Fibroblast of mammary gland (primary cell): ENCODE results near the gene ARHGEF16.

Source experiments
- DNase-seq: peaks from one replicate; pipeline ENCODE4 v3.0.0-alpha.2; 2010; ENCODE audit warnings: low read depth
- H3K4me3 ChIP-seq: 2 replicates; pipeline ENCODE4 v1.5.1; 2011; ENCODE audit warnings: low read depth, mild to moderate bottlenecking, low read length, moderate library complexity; ENCODE audit not compliant: control insufficient read depth
- TF ChIP-seq, protein P1 (sequence below): conservative IDR thresholded peaks from 2 replicates; pipeline ENCODE4 v1.5.1; 2011; ENCODE audit warnings: low read depth, low read length, inconsistent platforms; ENCODE audit not compliant: control insufficient read depth, insufficient read depth

Gene ARHGEF16

DNA sequence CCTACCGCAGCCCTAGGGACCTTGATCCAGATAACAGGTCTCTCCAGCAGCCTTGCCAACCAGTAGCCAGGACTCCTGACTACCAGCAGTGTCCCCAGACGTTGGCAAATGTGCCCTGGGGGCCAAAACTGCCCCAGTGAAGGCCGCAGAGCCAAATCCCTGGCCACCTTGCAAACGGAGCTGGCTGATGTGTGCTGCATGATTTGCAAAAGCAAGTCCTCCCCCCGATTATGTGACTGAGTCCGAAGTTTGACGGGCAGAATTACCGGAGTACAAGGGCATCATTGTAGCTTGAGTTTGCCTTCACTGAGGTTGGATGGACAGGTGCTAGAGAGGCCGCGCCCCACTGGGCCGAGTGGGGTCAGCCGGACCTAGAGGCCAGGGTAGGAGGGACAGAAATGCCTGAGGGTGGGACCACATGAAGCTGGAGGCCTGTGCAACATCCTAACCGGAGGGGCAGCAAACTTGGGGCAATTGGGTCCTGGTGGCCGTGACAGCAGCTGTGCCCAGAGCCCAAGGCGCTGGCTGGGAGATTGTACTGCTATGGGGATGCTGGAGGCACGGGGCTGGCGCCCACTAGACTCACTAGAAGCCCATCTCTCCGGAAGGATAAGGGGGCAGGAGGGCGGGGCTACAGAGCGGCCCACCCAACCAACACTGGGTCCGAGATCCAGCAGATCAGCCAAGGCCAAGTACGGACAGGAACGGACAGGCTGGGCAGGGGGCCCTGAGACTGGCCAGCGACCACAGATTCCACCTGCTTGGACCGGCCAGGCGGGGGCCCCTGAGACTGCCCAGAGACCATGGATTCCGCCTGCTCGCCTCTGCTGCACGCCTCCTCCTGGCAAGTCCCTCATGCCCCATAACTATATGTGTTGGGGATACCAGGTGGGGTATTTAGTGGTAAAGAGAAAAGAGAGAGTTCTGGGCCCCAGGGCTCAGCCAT lies 2.8 kb downstream of the ARHGEF16 start:
- TF ChIP-seq, protein P1, sequence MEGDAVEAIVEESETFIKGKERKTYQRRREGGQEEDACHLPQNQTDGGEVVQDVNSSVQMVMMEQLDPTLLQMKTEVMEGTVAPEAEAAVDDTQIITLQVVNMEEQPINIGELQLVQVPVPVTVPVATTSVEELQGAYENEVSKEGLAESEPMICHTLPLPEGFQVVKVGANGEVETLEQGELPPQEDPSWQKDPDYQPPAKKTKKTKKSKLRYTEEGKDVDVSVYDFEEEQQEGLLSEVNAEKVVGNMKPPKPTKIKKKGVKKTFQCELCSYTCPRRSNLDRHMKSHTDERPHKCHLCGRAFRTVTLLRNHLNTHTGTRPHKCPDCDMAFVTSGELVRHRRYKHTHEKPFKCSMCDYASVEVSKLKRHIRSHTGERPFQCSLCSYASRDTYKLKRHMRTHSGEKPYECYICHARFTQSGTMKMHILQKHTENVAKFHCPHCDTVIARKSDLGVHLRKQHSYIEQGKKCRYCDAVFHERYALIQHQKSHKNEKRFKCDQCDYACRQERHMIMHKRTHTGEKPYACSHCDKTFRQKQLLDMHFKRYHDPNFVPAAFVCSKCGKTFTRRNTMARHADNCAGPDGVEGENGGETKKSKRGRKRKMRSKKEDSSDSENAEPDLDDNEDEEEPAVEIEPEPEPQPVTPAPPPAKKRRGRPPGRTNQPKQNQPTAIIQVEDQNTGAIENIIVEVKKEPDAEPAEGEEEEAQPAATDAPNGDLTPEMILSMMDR: no peak
- no peak for DNase-seq
- no peak overlapping the region for H3K4me3 ChIP-seq

DNA sequence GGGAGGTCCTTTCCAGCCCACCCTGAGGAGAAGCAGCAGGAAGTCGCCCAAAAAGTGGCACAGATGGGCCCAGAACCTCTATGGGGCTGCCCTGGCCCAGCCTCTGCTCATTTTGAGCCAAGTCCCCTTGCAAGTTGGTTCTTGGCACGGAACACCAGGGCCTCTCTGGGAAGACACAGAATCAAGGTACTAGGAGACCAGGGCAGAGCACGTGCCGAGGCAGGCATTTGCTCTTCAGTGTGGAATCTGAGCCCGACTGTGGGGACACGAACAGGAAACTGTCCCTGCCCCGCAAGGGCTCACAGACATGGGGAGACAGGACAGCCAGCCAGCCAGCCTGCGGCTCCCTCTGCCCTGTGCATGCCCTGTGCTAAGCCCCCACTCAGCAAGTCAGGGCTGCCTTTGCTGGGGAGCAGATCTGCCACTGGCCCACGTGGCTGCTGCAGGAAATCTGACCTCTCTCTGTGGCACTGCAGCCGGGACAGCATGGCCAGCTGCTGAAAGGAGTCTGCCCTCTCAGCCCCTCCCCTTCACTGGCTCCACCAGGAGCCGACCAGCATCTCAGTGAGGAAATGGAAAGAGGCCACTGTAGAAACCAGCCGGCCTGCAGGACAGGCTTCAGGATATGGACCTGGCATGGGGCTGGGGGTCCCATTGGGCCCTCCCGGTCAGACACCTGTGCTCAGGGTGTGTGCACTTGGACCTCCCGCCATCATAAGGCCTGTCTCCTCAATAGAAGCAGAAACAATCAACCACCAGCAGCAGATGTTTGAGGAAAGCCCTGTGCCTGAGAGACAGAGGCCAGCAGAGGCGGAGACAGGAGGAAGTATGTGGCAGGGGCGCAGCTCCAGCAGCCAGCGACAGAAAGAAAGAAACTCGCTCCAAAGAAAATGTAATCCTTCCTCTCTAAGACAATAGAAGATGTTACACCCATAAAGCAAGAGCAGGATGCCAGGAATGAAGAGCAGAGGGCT lies 3.7 kb downstream of the ARHGEF16 start:
- TF ChIP-seq, protein P1: no peak
- no peak overlapping the region for H3K4me3 ChIP-seq
- DNase-seq: no peak

DNA sequence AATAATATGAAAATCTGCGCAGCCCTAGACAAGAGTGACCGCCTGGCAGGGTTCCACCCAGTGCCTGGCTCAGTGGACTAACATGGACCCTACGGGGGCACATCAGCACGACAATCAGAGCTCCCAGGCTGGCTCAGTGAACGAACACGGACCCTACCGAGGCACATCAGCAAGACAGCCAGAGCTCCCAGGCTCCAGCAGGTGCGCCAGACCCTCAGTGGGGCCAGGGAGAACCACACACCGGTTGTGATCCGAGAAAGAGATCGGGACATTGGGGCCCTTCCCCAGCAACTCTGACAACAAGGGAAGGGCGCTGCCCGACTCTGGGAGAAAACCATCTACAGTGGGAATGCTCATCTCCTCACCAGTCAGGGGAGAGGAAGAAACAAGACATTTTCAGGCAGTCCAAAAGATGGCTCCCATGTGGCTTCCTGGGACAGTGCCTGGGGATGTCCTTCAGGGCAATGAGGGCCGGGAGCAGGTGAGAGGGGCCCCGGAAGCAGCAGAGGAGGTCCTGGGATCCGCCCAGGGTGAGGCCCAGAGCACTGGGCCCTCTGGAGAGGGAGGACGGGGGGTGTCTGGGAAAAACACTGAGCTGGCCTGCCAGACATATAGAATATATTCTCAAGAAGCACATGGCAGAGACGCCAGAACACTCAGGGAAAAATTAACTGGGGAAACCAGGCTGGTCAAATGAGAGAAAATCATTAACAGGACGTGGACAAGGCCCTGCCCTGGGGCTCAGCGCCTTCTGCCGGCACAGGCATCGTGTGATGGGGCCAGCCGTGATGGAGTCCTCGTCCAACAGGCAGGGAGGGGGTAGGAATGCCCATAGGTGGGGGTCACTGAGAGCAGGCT lies 4.8 kb downstream of the ARHGEF16 start:
- TF ChIP-seq, protein P1: no peak
- H3K4me3 ChIP-seq: no peak overlapping the region
- no peak for DNase-seq

DNA sequence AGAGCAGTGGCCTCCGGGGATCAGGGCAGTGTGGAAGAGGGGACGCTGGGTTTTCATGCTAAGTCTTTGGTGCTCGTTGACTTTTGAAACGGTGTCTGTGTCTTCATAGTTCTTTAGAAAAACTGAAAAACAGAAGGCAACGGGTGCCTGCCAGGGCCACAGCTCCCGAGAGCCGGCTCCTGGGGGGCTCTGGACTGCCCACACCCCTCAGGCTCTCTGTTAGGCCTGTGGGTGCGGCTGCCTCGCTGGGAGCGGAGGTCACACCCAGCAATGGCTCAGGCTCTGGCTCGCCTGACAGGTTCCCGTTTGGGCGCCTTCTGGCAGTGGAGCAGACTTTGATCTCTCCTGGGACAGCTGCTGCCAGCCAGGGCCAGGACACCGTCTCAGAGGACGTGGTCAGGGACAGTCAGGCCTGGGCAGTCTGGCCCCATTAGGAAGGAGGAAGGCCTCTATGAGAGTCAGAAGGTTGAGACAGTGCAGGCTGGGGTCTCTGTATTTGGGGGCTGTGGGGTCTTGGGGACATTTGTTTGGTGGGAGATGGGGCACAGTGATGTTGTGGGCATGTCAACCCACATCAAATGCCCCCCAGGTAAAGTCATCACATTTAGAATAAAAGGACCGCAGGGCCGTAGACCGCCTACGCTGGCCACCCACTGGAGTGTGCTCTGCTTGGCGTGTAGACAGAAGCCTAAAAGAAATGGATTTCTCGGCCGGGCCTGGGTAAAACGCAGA lies 5.6 kb downstream of the ARHGEF16 start:
- TF ChIP-seq, protein P1: no peak
- no peak overlapping the region for H3K4me3 ChIP-seq
- no peak for DNase-seq

DNA sequence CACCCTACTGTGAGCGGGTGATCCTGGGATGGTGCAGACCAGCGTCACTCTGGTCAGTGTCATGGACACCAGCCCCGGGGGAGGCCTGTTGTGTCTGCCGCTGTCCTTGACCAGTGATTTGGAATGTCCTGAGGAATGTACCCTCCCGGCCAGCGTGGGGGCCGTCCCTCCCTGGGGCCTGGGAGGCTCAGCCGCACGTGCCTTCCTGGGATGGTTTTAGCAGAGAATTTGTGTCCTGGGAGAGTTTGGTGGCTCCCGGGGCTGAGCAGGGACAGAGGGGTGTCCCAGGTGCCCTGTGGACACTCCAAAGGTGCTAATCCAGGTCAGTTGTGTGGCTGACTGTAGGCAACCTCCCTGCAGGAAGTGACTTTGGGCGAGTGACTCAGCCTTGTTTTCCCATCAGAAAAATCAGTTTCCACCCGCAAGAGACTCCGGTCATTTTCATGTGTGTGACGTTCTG lies 6.2 kb downstream of the ARHGEF16 start:
- no peak for DNase-seq
- TF ChIP-seq, protein P1: no peak
- no peak overlapping the region for H3K4me3 ChIP-seq
